Common myeloid progenitor, CD34-positive (primary cell): ENCODE measurements around the gene OSTN.

Experiments used
- CTCF ChIA-PET: fragments of 350-600 bp; sonication (Branson Sonifier 250); formaldehyde crosslinking; loops from one replicate; lab custom pipeline; 2021; ENCODE audit warnings: antibody characterized with exemption; lab: Charles Lee
- POLR2A ChIA-PET: fragments of 350-600 bp; sonication (Branson Sonifier 250); formaldehyde crosslinking; loops from one replicate; lab custom pipeline; 2021; ENCODE audit warnings: antibody characterized with exemption; lab: Charles Lee
- DNase-seq, 3 donors: peaks; one replicate each; pipeline versions ENCODE4 v3.0.0 to v3.0.0-alpha.2; 2013
- H3K27ac ChIP-seq, 2 experiments: 1 replicate in 1 of 2; 2 replicates in 1 of 2; pipeline ENCODE4 v1.7.0; 2013; ENCODE audit warnings: inconsistent platforms in 2 of 2, low read length in 2 of 2, mild to moderate bottlenecking in 2 of 2, low read depth in 1 of 2, moderate library complexity in 1 of 2; ENCODE audit not compliant: severe bottlenecking in 2 of 2, insufficient read depth in 1 of 2, poor library complexity in 1 of 2
- H3K27me3 ChIP-seq, 5 experiments: replicated peaks in 2 of 5; 1 replicate in 3 of 5; 2 replicates in 2 of 5; pipeline versions ENCODE4 v1.6.1 to v1.7.0; 2013; ENCODE audit warnings: low read length in 4 of 5, mild to moderate bottlenecking in 2 of 5, moderate library complexity in 2 of 5, inconsistent platforms in 1 of 5; ENCODE audit not compliant: insufficient read depth in 5 of 5, control insufficient read depth in 4 of 5
- H3K36me3 ChIP-seq, 4 experiments: 1 replicate in 2 of 4; 2 replicates in 2 of 4; pipeline versions ENCODE4 v1.6.1 to v1.7.0; 2013; ENCODE audit warnings: low read length in 3 of 4, control low read depth in 1 of 4, mild to moderate bottlenecking in 1 of 4; ENCODE audit not compliant: control insufficient read depth in 4 of 4, insufficient read depth in 4 of 4
- H3K4me1 ChIP-seq, 4 experiments: 1 replicate in 3 of 4; 2 replicates in 1 of 4; pipeline versions ENCODE4 v1.6.1 to v1.7.1; 2013; ENCODE audit warnings: low read length in 3 of 4, mild to moderate bottlenecking in 3 of 4, control low read depth in 1 of 4, inconsistent platforms in 1 of 4, moderate library complexity in 1 of 4; ENCODE audit not compliant: control insufficient read depth in 4 of 4, insufficient read depth in 4 of 4; ENCODE audit errors: control extremely low read depth in 1 of 4
- H3K4me3 ChIP-seq, 7 experiments: 1 replicate in 4 of 7; 2 replicates in 3 of 7; pipeline versions ENCODE4 v1.5.1 to v1.7.0; 2013; ENCODE audit warnings: mild to moderate bottlenecking in 7 of 7, low read length in 6 of 7, moderate library complexity in 6 of 7, inconsistent platforms in 2 of 7, low read depth in 2 of 7, control low read depth in 1 of 7; ENCODE audit not compliant: insufficient read depth in 4 of 7, control insufficient read depth in 1 of 7; ENCODE audit errors: extremely low read depth in 1 of 7
- H3K9me3 ChIP-seq, 5 experiments: 1 replicate in 4 of 5; 2 replicates in 1 of 5; pipeline versions ENCODE4 v1.6.1 to v1.7.1; 2013; ENCODE audit warnings: low read length in 4 of 5, mild to moderate bottlenecking in 2 of 5, inconsistent platforms in 1 of 5, low read depth in 1 of 5, moderate library complexity in 1 of 5; ENCODE audit not compliant: control insufficient read depth in 4 of 5, insufficient read depth in 2 of 5; ENCODE audit errors: control extremely low read depth in 1 of 5
- WGBS: methylation state at CpG from one replicate; pipeline ENCODE4 v1.1.5; 2013; ENCODE audit not compliant: insufficient coverage; 5-methylcytosine and 5-hydroxymethylcytosine counted together

Gene OSTN

DNA sequence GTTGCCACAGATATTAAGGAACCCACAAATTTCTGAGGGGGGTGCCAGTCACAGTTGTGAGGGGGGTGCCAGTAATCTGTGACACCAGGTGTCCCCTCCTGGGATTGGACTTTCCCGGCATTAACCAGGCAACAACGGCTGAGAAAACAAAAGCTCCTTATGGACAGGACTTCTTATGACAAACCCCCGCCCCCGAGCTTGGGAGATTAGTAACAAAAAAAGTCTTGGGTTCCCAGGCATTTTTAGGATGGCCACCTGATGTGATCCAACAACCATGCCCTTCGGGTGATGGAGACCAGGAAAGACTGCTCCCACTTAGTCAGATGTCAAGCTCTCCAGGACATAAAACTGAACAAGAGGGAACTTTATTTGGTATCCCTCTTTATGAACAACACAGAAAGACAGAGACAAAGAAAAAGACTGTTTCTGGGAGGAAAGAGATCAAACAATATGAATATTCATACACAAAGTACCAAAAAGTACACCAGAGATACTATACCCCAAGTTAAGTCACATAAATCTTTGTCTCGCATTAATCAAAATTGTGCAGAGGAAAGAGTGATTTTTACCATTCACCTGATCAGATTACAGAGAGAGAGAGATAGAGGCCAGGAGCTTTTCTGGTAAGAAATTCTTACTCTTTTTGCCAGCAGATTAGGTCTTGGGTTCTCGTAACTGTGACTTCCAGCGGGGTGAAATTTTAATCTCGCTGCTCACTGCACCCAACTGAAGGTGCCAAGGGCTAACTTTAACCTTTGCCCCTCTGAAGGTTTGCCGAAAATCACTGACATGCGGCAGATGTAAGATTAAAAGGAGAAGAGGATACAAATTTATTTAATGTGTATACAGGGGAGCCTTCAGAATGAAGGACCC is 61.6 kb downstream of the OSTN start:
- no peaks in the 10 kb centered on the region for H3K27me3 ChIP-seq
- CTCF ChIA-PET = no interaction called here
- no peaks in the 10 kb centered on the region for H3K9me3 ChIP-seq
- no peak overlapping the region for H3K27ac ChIP-seq
- POLR2A ChIA-PET = no interaction called here
- no peaks in the 10 kb centered on the region for H3K36me3 ChIP-seq
- H3K4me1 ChIP-seq = peaks cover 0 to 7% (median under 1%) of the 10 kb centered on the region in 4 experiments
- WGBS = 95% methylated on average over 11 of the region's 11 CpGs
- H3K4me3 ChIP-seq = no peak overlapping the region
- no peak for DNase-seq

DNA sequence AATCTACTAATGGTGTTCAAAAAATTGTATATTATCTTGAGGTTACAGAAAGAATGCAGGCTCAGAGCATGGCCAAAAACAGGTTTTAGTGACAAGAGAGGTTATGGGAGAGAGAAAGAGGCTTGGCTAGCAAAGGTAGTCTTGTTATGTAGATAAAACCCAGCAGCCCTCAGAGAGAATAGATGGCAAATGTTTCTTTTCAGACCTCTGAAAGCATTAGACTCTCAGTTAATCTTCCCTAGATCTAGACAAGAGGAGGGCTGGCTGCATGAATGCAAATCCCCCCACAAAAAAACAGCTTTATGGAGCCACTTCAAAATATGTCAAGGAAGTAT is 62.2 kb downstream of the OSTN start:
- no peaks in the 10 kb centered on the region for H3K27me3 ChIP-seq
- DNase-seq = no peak
- ChIA-PET POLR2A (no interaction called here), CTCF (interaction anchor here (1.6 kb wide), 1 partner anchor 11 kb away, joined by 4 read pairs; no protein-coding TSS in a partner anchor)
- no peak overlapping the region for H3K27ac ChIP-seq
- H3K36me3 ChIP-seq = no peaks in the 10 kb centered on the region
- H3K4me3 ChIP-seq = no peak overlapping the region
- H3K4me1 ChIP-seq = peaks cover 0 to 7% (median under 1%) of the 10 kb centered on the region in 4 experiments
- H3K9me3 ChIP-seq = no peaks in the 10 kb centered on the region

DNA sequence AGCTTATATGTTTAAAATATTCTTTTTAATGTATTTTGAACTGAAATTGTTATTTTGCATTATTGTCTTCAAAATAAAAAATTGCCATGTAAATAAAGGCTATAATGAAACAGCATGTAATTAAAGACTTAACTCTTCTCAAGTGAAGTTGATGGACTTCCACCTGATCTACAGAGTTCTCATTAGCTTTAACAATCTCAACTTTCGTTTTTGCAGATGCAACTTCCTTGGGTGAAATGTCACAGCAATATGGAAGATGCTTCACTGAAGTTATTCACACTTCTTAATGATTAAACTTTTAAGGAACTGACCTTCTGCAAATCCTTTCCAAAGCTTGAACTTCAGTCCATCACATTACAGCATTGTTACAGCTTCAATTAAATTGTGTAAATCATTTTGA is 63.6 kb downstream of the OSTN start:
- H3K36me3 ChIP-seq = no peaks in the 10 kb centered on the region
- 80% methylated on average over 1 of the region's 1 CpG for WGBS
- no peaks in the 10 kb centered on the region for H3K27me3 ChIP-seq
- CTCF ChIA-PET = interaction anchor here (1.6 kb wide), 1 partner anchor 10 kb away, joined by 4 read pairs; no protein-coding TSS in a partner anchor
- peaks cover 0 to 7% (median under 1%) of the 10 kb centered on the region in 4 experiments for H3K4me1 ChIP-seq
- POLR2A ChIA-PET = no interaction called here
- H3K4me3 ChIP-seq = no peak overlapping the region
- DNase-seq = no peak
- H3K9me3 ChIP-seq = no peaks in the 10 kb centered on the region
- H3K27ac ChIP-seq = no peak overlapping the region

DNA sequence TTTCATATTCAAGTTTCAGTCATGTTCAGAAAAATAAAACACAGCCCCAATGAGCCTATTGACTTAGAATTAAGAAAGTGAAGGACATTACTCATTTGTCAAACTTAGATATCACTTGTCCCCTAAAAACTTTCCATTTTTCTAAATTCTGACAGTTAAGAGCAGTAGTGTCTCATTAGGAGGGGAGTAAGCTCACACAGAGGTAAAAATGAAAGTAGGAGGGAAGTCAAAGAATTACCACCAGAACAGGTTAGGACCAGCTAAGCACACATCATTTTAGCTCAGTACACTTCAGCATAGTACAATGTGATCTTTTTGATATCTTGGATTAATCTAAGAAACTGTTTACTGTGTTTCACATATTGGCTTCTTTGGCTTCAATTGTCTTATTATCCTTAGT is 64.3 kb downstream of the OSTN start:
- no peak for DNase-seq
- H3K27ac ChIP-seq = no peak overlapping the region
- H3K4me1 ChIP-seq = peaks cover 0 to 7% (median under 1%) of the 10 kb centered on the region in 4 experiments
- H3K4me3 ChIP-seq = no peak overlapping the region
- no peaks in the 10 kb centered on the region for H3K27me3 ChIP-seq
- POLR2A ChIA-PET = no interaction called here
- H3K9me3 ChIP-seq = no peaks in the 10 kb centered on the region
- H3K36me3 ChIP-seq = no peaks in the 10 kb centered on the region
- CTCF ChIA-PET = no interaction called here

DNA sequence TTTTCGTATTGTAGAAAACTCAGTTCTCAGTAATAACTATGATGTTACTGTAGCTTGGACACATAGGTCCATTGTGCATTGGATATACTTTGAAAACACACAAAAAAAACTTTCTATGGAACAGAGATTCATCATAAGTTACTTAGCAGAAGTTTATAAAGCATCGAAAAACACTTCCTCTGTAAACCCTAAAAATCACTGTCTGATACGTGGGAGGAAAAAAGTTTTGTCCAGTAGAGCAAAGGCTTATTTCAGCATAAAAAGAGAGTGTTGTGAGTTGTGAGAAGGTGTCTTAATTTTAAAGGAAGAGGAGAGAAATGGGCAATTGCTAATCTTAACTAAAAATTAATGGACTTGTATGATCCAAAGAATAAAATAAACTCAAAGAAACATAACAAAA is 64.8 kb downstream of the OSTN start:
- Histone ChIP-seq H3K27ac (no peak overlapping the region), H3K27me3 (no peaks in the 10 kb centered on the region), H3K4me3 (no peak overlapping the region), H3K9me3 (no peaks in the 10 kb centered on the region), H3K4me1 (peaks cover 0 to 3% (median under 1%) of the 10 kb centered on the region in 4 experiments), H3K36me3 (no peaks in the 10 kb centered on the region)
- POLR2A ChIA-PET = no interaction called here
- DNase-seq = no peak
- CTCF ChIA-PET = no interaction called here
- 20% methylated on average over 1 of the region's 3 CpGs for WGBS

DNA sequence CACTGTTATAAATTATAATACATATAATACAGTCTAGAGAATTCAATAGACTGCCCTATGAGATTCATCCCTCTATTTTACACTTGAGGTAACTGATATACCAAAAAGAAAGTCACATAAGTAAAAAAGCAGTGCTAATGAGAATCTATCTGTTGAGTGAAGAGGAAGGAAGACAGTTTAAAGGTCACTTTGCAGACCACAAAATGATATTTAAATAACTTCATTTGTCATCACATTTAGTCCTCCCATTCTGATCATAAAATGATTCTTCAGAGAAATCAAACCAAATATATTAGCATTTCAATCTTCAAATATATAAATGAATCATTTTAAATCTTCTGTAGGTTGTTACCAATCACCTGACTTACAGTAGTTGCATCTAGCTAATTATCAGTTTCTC is 69.7 kb downstream of the OSTN start:
- Histone ChIP-seq H3K27me3 (no peaks in the 10 kb centered on the region), H3K4me1 (peaks cover 0 to 3% (median 0%) of the 10 kb centered on the region in 4 experiments), H3K9me3 (no peaks in the 10 kb centered on the region), H3K4me3 (no peak overlapping the region), H3K27ac (no peak overlapping the region), H3K36me3 (no peaks in the 10 kb centered on the region)
- POLR2A ChIA-PET = no interaction called here
- DNase-seq = no peak
- CTCF ChIA-PET = no interaction called here

DNA sequence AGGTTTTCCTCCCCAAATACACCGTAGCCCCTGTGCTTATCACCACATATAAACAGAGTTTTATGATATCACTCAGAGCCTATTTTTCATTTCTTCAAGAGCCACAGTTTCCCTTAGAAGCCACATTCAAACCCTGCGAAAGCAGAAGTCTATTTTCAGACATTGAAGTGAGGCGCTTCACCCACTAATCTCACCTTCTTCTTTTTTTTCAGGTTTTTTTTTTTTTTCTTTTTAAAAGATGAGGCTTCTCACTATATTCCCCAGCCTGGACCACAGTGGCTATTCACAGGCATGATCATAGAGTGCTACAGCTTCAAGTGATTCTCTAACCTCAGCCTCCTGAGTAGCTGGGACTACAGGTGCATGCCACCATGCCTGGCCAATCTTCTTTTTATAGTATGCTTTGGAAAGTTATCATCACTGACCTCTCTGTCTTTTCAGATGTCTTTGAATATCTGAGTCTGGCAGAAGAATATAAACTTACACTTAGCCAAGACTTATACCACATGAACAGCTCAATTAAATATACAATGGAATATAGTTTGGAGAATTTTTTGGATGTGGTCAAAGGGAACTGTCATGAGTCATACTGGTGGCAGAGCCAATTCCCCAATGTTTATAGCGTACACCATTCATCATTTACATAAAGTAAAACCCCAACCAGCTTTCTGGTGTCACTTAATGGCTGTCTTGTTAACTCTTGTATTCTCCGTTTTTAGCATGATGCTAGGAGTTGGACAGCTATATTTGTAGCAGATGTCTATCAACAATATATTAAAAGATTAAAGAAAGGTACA is 70.4 kb downstream of the OSTN start:
- Histone ChIP-seq H3K36me3 (no peaks in the 10 kb centered on the region), H3K4me3 (no peak overlapping the region), H3K9me3 (no peaks in the 10 kb centered on the region), H3K27ac (no peak overlapping the region), H3K27me3 (no peaks in the 10 kb centered on the region), H3K4me1 (peaks cover 0 to 3% (median 0%) of the 10 kb centered on the region in 4 experiments)
- WGBS = 67% methylated on average over 3 of the region's 5 CpGs
- DNase-seq = no peak
- ChIA-PET CTCF (no interaction called here), POLR2A (no interaction called here)
